Activated gamma-delta T cell (primary cell): ENCODE measurements around the gene TIAL1.
"Not testable (repeated sequence)": the region's sequence is repeated elsewhere in the genome, so short reads cannot be mapped to it uniquely, and the experiment has no call there.

ENCODE experiments used
- DNase-seq: peaks from one replicate; lab custom pipeline; 2025; lab: John Stamatoyannopoulos, UW

TIAL1 gene

GRCh38 chr10:119614686-119615085 lies 17.9 kb upstream of the TIAL1 start:
- DNase-seq: no peak

- no peak for DNase-seq
These were observed 17.0 kb upstream of the TIAL1 start for GRCh38 chr10:119613741-119614140.

GRCh38 chr10:119611433-119611832 lies 14.7 kb upstream of the TIAL1 start:
- DNase-seq: no peak

GRCh38 chr10:119609516-119609915 lies 12.8 kb upstream of the TIAL1 start:
- no peak for DNase-seq

DNA sequence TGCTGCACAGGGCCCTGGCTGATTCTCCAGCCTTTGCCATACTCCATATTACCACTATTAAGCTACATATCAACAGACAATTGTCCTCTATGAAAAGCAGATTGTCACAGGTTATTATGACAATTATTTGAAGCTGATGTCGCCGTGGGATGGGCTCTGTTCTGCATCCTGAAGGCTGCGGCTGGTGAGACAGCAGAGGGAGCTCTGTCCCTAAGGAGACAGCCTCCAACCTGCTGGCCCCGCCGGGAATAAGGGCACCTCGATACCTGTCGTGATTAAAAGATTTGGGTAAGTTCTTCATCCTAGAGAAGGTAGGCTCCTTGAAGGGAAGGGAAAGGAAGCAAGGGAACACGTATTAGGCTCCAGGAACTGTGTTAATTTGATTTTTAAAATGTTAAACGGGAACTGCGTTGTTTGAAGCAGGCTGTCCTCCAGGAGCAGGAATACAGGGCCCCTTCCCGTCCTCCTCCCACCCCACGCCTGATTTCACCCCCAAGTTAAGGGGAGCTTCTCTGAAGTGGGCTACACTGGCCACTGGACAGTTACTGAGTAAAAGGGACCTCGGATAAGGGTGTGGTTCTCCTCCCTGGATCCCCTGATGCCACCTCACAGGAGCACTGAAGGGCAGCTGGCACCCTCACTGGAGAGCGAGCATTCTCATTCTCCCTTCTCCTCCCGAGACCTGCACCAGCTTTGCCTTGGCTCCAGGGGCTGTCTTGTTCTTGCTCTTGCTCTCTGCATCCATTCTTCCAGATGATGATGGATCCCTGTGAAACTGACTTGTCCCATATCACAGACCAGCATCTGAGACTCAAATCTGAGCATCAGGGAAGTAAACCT lies 11.8 kb upstream of the TIAL1 start:
- DNase-seq: no peak

DNA sequence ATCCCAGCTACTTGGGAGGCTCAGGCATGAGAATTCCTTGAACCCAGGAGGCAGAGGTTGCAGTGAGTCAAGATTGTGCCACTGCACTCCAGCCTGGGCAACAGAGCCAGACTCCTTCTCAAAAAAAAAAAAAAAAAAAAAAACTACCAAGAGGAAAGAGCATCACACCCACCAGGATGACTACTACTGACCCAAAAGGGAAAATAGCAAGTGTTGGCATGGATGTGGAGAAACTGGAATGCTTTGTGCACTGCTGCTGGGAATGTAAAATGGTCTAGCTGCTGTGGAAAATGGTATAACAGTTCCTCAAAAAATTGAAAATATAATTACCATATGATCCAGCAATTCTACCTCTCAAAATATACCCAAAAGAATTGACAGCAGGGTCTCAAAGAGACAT lies 7.7 kb upstream of the TIAL1 start:
- no peak for DNase-seq

DNA sequence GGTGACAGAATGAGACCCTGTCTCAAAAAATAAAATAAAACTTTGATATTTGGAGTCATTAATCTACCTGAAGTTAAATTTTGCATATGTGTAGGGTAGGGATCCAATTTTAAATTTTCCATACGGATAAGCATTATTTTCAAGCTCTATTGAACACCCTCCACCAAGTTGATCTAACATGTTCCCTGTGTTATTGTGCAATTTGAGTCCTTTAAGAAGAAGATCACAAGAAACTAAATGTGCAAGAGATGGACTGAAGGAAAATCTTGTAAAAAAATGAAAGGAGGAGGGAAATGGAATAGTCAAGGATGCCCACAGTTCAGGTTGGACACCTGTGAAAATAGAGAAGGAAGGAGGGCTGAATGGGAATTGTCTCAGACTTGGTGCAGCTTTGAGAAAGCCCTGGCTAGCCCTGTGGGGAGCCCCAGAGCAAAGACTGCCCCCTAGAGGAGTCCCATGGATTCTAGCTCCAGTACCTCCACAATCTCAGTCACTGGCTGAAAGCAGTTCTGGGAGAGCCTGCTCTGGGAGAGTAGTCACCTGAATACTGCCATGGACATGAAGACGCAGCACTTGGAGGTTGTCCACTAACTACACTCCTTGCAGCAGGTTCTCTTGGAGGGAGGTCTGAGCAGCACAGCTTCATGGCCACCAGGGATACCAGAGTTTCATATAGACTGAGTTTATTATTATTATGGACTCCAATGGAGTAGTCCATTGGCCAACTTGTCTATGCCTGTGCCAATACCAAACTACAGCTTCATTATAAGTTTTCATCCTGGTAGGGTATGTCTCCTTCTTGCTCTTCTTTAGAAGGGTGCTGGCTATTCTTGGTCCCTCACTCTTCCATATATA lies 5.7 kb upstream of the TIAL1 start:
- no peak for DNase-seq

DNA sequence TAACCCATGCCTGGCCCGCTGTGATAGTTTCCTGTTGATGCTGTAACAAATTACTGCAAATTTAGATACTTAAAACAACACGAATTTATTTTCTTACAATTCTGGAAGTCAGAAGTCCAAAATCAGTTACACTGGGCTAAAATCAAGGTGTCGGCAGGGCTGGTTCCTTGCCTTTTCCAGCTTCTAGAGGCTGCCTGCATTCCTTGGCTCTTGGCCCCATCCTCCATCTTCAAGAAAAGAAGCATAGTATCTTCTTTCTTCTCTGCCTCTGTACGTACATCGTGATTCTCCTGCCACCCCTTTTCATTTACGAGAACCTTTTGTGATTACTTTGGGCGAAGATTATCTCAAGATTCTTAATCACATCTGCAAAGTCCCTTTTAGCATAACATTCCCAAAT lies 1.6 kb upstream of the TIAL1 start:
- DNase-seq: no peak

- no peak for DNase-seq
These were observed 832 bp upstream of the TIAL1 start for GRCh38 chr10:119597405-119598186.

DNA sequence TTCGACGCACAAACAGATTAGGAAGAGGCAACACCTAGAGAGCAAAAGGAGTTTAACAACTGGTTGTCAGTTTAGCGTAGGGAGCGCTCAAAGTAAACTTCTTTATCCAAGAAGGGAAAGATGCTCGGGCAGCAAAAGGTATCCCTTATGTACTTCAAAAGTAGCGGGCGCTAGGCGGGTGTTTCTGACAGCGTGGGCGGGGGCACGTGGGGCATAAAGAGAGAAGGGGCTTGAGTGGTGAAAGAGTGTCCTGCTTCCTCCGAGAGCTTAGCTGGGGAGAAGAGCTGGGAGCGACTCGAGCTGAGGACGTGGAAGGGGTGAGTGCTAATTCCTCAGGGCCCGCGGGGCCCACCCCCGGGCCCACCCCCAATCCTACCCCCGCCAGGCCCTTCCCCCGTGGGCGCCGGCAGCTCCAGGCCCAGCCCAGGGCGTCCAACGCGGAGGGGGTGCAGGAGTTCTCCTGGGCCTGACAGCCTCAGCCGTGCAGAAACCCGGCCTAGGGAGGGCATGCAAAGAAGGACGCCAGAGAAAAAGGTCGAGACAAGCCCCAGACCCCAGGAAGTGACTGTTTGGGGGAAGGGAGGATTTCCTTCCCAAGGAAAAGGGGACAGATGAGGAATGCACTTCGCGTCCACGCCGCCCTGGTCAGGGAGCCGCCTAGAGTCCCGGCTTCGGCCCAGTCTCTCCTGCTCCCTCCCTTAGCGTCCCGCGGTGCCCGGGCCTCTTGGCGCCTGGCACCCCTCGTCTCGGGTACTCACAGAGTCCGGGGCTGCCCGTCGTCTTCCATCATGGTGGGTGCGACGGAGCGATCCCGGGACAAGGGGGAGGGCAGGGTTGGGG lies 868 bp downstream of the TIAL1 start:
- DNase-seq: peak; percentile 36

DNA sequence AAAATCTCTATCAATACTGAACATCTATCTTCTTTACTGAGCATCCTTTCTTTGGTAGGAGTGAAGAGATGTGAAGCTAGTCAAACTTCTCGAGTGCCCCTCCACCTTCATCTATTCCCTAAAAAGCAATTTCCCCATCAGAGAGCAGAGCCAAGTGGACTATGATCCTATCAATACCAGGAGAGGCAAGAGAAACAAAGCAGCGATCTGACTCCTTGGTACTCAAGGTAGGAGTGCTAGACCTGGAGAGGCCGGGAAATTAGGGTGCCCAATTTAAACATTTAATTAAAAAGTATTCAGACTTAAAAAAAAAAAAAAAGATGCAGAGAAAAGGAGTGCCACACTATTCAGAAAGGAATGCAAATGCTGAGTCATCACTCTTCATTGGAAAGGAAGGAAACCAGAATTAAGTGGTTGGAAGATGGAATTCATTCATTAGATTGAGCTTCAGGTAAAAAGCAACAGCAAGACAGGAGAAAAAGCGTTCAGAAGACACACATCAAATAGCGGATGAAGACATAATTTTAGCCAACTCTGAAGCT lies 1.6 kb downstream of the TIAL1 start:
- DNase-seq: no peak

DNA sequence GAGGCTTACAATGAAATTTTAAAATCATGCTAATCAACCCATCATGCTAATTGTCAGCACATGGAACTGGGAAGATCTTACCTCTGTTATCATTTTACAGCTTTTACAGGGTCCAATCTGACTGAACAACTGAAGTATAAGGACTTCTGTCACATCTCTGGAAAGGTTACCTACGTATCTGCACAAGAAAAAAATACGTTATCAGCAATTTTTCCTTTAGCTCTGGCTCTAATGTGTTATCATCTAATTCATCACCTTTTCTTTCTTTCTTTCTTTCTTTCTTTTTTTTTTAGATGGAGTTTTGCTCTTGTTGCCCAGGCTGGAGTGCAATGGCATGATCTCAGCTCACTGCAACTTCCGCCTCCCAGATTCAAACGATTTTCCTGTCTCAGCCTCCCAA lies 8.7 kb downstream of the TIAL1 start:
- no peak for DNase-seq

GRCh38 chr10:119578355-119578754 lies 18.4 kb downstream of the TIAL1 start:
- DNase-seq: no peak

DNA sequence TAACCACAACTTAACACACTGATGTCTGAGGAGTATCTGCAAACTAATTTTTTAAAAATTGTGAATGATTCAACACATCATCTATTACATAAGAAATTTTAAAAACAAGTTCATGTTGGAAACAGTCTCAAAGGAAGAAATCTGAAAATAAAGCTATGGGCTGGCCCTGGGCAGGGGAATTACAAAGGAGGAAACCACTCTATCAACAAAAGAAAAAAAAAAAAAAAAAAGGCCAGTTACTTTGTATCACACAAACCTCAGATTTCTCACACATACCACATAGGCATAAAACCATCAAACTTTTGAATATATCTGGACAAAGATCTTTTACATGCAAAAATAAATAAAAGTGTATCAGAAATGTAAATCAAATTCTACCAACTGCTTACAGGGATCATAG lies 20.8 kb downstream of the TIAL1 start:
- no peak for DNase-seq

DNA sequence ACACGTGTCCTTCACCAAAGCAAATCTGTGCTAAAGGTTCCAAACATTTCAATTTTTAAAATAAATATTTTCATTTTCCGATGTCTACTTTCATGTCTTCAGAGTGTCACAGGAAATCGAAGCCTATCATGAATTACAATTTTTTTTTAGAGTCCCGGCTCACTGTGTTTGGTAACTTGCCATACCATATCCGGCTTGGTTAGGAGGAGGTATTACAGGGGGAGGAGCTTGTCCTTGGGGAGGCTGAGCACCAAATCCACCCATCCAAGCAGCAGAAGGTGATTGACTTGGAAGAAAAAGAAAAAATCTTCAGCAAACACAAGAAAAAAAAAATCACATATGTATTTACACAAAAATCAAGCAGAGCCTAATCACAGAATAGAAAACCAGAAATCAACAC lies 21.3 kb downstream of the TIAL1 start:
- DNase-seq: no peak

- DNase-seq: no peak
These were observed 28.8 kb downstream of the TIAL1 start for GRCh38 chr10:119567978-119568377.

- no peak for DNase-seq
These were observed 34.7 kb downstream of the TIAL1 start for GRCh38 chr10:119562097-119562496.

GRCh38 chr10:119559511-119559910 lies 37.3 kb downstream of the TIAL1 start:
- DNase-seq: not testable (repeated sequence)

DNA sequence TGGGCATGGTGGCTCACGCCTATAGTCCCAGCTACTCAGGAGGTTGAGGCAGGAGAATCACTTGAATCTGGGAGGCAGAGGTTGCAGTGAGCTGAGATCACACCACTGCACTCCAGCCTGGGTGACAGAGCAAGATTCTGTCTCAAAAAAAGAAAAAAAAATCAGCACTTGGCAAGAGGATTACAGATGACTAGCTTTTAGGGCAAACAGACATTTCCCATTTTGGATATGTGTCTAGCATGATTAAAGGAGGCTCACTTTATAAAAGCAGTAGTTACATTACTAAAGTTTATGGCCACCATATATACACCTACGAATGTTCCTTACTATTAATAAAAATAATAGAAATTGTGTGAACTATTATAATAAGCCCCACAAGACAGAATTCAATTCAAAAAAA lies 40.7 kb downstream of the TIAL1 start:
- not testable (repeated sequence) for DNase-seq

DNA sequence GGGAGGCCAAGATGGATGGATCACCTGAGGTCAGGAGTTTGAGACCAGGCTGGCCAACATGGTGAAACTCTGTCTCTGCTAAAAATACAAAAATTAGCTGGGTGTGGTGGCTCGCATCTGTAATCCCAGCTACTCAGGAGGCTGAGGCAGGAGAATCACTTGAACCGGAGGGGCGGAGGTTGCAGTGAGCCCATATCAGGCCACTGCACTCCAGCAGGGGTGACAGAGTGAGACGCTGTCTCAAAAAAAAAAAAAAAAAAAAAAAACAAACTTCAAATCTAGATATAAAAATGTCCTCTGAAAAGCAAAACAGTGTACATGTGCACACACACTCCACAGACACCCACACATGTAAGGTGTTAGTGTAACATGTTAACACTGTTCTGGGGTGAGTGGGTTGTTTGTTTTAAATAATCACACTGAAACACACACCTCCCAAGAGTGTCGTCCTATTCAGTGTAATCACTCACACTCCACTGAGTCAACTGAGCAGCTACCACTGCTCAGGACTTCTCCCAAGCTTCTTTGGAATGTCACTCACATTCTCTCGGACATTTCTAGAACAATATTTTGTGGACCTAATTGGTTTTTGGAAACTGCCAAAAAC lies 41.5 kb downstream of the TIAL1 start:
- no peak for DNase-seq

GRCh38 chr10:119550827-119551226 lies 45.9 kb downstream of the TIAL1 start:
- no peak for DNase-seq
